ENCODE data around the gene ARL6IP4.

The ARL6IP4 gene

GRCh38 chr12:122978507-122978955, 1.9 kb upstream of the ARL6IP4 start:
- no peak for DNase-seq (ENCODE audit: low read depth)

- DNase-seq (ENCODE audit: low read depth), result no peak
These were observed 1.2 kb upstream of the ARL6IP4 start for GRCh38 chr12:122979001-122979907.

- no peak for DNase-seq (ENCODE audit: low read depth)
These were observed 636 bp upstream of the ARL6IP4 start for GRCh38 chr12:122979908-122980182.

GRCh38 chr12:122981036-122981471, 573 bp downstream of the ARL6IP4 start:
- no peak for DNase-seq (ENCODE audit: low read depth)

- DNase-seq (ENCODE audit: low read depth), result no peak
These were observed 1.4 kb downstream of the ARL6IP4 start for GRCh38 chr12:122981587-122982476.

- no peak for DNase-seq (ENCODE audit: low read depth)
These were observed 2.0 kb downstream of the ARL6IP4 start for GRCh38 chr12:122982477-122982815.

GRCh38 chr12:122982963-122983788, 2.7 kb downstream of the ARL6IP4 start:
- no peak for DNase-seq (ENCODE audit: low read depth)

- no peak for DNase-seq (ENCODE audit: low read depth)
These were observed 3.5 kb downstream of the ARL6IP4 start for GRCh38 chr12:122983789-122984515.

- DNase-seq (ENCODE audit: low read depth), result no peak
These were observed 4.3 kb downstream of the ARL6IP4 start for GRCh38 chr12:122984612-122985337.

- no peak for DNase-seq (ENCODE audit: low read depth)
These were observed 5.1 kb downstream of the ARL6IP4 start for GRCh38 chr12:122985338-122986257.

GRCh38 chr12:122986258-122986871, 5.9 kb downstream of the ARL6IP4 start:
- no peak for DNase-seq (ENCODE audit: low read depth)

GRCh38 chr12:122987086-122987951, 6.8 kb downstream of the ARL6IP4 start:
- DNase-seq (ENCODE audit: low read depth), result no peak

GRCh38 chr12:122988036-122988435, 7.6 kb downstream of the ARL6IP4 start:
- no peak for DNase-seq (ENCODE audit: low read depth)

GRCh38 chr12:122988612-122989212, 8.2 kb downstream of the ARL6IP4 start:
- no peak for DNase-seq (ENCODE audit: low read depth)

- DNase-seq (ENCODE audit: low read depth), result no peak
These were observed 8.9 kb downstream of the ARL6IP4 start for GRCh38 chr12:122989225-122989839.

GRCh38 chr12:122989874-122990419, 9.5 kb downstream of the ARL6IP4 start:
- DNase-seq (ENCODE audit: low read depth), result no peak

GRCh38 chr12:122990561-122990960, 10.1 kb downstream of the ARL6IP4 start:
- no peak for DNase-seq (ENCODE audit: low read depth)

Data from activated T-helper 1 cell treated with Interleukin-2 at 50 U/mL for 16 hours (primary cell).